HCT116 (cell line): ENCODE results near the gene CLDN34. TPM values are rescaled to one million over a fixed set of nuclear protein-coding genes. Genes with fewer than 3 reads are reported as not detected.

Source experiments
- ATAC-seq: fragments of 200-7000 bp; cut with Tn5 transposase; 2 replicates; pipeline ENCODE4 v1.9.1; 2020; ENCODE audit warnings: mild to moderate bottlenecking, moderate library complexity
- BruUV-seq: library from RNA; stranded (reverse); fragments of 400-500 nt; replicated peaks from 2 replicates; lab custom pipeline; 2021; lab: Mats Ljungman, UMichigan
- CTCF ChIA-PET: fragments of 300-600 bp; sonication (Branson Sonifier 250); formaldehyde crosslinking; loops from one replicate; lab custom pipeline; 2021; ENCODE audit warnings: antibody characterized with exemption; lab: Charles Lee
- POLR2A ChIA-PET: fragments of 300-600, 350-600 bp; sonication (Branson Sonifier 250); formaldehyde crosslinking; loops from one replicate; lab custom pipeline; 2021; ENCODE audit warnings: antibody characterized with exemption; lab: Charles Lee
- RAD21 ChIA-PET, 2 experiments: fragments of 300-600 bp; sonication (Branson Sonifier 250); formaldehyde crosslinking; loops; one replicate each; lab custom pipeline; 2023; ENCODE audit warnings: low total read pairs in 2 of 2; ENCODE audit not compliant: uncharacterized antibody in 2 of 2, unreplicated experiment in 2 of 2, low non-redundant PET in 1 of 2; lab: Charles Lee
- DNase-seq: peaks from one replicate; pipeline ENCODE4 v3.0.0-alpha.2; 2010; ENCODE audit warnings: low read depth, low spot score
- H2AFZ ChIP-seq: fragments of 200-600 bp; shearing (Covaris generic), sonication (generic); 2 replicates; pipeline ENCODE4 v1.6.1; 2017; ENCODE audit warnings: low read depth, mixed run types, mixed read lengths, antibody characterized with exemption, low read length; ENCODE audit not compliant: poor library complexity, severe bottlenecking
- H3K27ac ChIP-seq: 2 replicates; pipeline ENCODE4 v1.5.1; 2012; ENCODE audit warnings: low read depth, low read length
- H3K27me3 ChIP-seq: fragments of 200-600 bp; sonication (generic); 2 replicates; pipeline ENCODE4 v1.6.1; 2016; ENCODE audit warnings: mixed run types, low read length, mixed read lengths; ENCODE audit not compliant: insufficient read depth
- H3K36me3 ChIP-seq, 2 experiments: fragments of 200-500 bp in 1 of 2; fragments of 200-600 bp in 1 of 2; sonication (Bioruptor generic) in 1 of 2; sonication (generic) in 1 of 2; 2 replicates each; pipeline versions ENCODE4 v1.5.1 to v1.6.1; 2014 to 2016; ENCODE audit warnings: low read length in 2 of 2, inconsistent platforms in 1 of 2, mixed read lengths in 1 of 2, mixed run types in 1 of 2; ENCODE audit not compliant: insufficient read depth in 2 of 2, control insufficient read depth in 1 of 2
- H3K4me1 ChIP-seq, 2 experiments: fragments of 200-600 bp in 1 of 2; sonication (generic) in 1 of 2; 2 replicates each; pipeline versions ENCODE4 v1.5.1 to v1.6.1; 2012 to 2017; ENCODE audit warnings: low read length in 2 of 2, inconsistent platforms in 1 of 2, mild to moderate bottlenecking in 1 of 2, mixed read lengths in 1 of 2, mixed run types in 1 of 2, moderate library complexity in 1 of 2; ENCODE audit not compliant: insufficient read depth in 2 of 2, control insufficient read depth in 1 of 2
- H3K4me2 ChIP-seq: fragments of 200-600 bp; sonication (generic); 2 replicates; pipeline ENCODE4 v1.6.1; 2017; ENCODE audit warnings: mixed run types, low read length, mixed read lengths
- H3K4me3 ChIP-seq, 2 experiments: fragments of 200-600 bp in 1 of 2; sonication (generic) in 1 of 2; replicated peaks in 1 of 2; 2 replicates each; pipeline ENCODE4 v1.5.1; 2011 to 2016; ENCODE audit warnings: low read length in 2 of 2, control low read depth in 1 of 2, low read depth in 1 of 2, mild to moderate bottlenecking in 1 of 2, mixed read lengths in 1 of 2, mixed run types in 1 of 2
- H3K79me2 ChIP-seq: fragments of 200-600 bp; sonication (generic); 2 replicates; pipeline ENCODE4 v1.6.1; 2017; ENCODE audit warnings: mild to moderate bottlenecking, mixed run types, low read length, moderate library complexity, mixed read lengths; ENCODE audit not compliant: insufficient read depth
- H3K9ac ChIP-seq: fragments of 200-600 bp; sonication (generic); 2 replicates; pipeline ENCODE4 v1.6.1; 2016; ENCODE audit warnings: low read length, mixed read lengths
- H3K9me2 ChIP-seq: fragments of 200-600 bp; sonication (generic), shearing (Covaris generic); 2 replicates; pipeline ENCODE4 v1.6.1; 2017; ENCODE audit warnings: mixed run types, mild to moderate bottlenecking, moderate library complexity; ENCODE audit not compliant: insufficient read depth
- H3K9me3 ChIP-seq, 2 experiments: fragments of 200-500 bp in 1 of 2; fragments of 200-600 bp in 1 of 2; sonication (Bioruptor generic) in 1 of 2; sonication (generic) in 1 of 2; 2 replicates each; pipeline ENCODE4 v1.6.1; 2014 to 2017; ENCODE audit warnings: low read length in 2 of 2, mixed read lengths in 2 of 2, inconsistent platforms in 1 of 2, low read depth in 1 of 2, mild to moderate bottlenecking in 1 of 2, mixed run types in 1 of 2, moderate library complexity in 1 of 2; ENCODE audit not compliant: control insufficient read depth in 1 of 2, insufficient read depth in 1 of 2
- H4K20me1 ChIP-seq: fragments of 200-600 bp; sonication (generic), shearing (Covaris generic); 2 replicates; pipeline ENCODE4 v1.6.1; 2017; ENCODE audit warnings: mixed run types, mild to moderate bottlenecking, moderate library complexity; ENCODE audit not compliant: insufficient read depth
- ATF3 ChIP-seq: IDR thresholded peaks from 2 replicates; pipeline ENCODE4 v1.6.1; 2012
- CBX3 ChIP-seq: IDR thresholded peaks from 2 replicates; pipeline ENCODE4 v1.6.1; 2012; ENCODE audit warnings: low read depth
- CEBPB ChIP-seq: IDR thresholded peaks from 2 replicates; pipeline ENCODE4 v1.6.1; 2012; ENCODE audit warnings: low read depth
- EGR1 ChIP-seq: IDR thresholded peaks from 2 replicates; pipeline ENCODE4 v1.6.1; 2012; ENCODE audit warnings: low read depth
- ELF1 ChIP-seq: IDR thresholded peaks from 2 replicates; pipeline ENCODE4 v1.6.1; 2012; ENCODE audit warnings: low read depth, borderline replicate concordance
- EZH2 ChIP-seq: fragments of 200-600 bp; sonication (generic); IDR thresholded peaks from 2 replicates; pipeline ENCODE4 v1.6.1; 2017; ENCODE audit warnings: antibody characterized with exemption, mixed run types
- EZH2phosphoT487 ChIP-seq: fragments of 200-600 bp; IDR thresholded peaks from 2 replicates; pipeline ENCODE4 v1.6.1; 2018; ENCODE audit warnings: antibody characterized with exemption, borderline replicate concordance
- FOSL1 ChIP-seq: IDR thresholded peaks from 2 replicates; pipeline ENCODE4 v1.6.1; 2012; ENCODE audit warnings: low read depth
- POLR2A ChIP-seq: IDR thresholded peaks from 2 replicates; pipeline ENCODE4 v1.7.0; 2011; ENCODE audit warnings: borderline replicate concordance; ENCODE audit not compliant: insufficient read depth, insufficient read length; ENCODE audit errors: extremely low read depth
- RAD21 ChIP-seq: IDR thresholded peaks from 2 replicates; pipeline ENCODE4 v1.6.1; 2012; ENCODE audit warnings: low read depth, mild to moderate bottlenecking
- REST ChIP-seq: IDR thresholded peaks from 2 replicates; pipeline ENCODE4 v1.6.1; 2012; ENCODE audit warnings: low read depth
- SP1 ChIP-seq: IDR thresholded peaks from 2 replicates; pipeline ENCODE4 v1.6.1; 2012; ENCODE audit warnings: low read depth
- SRF ChIP-seq: IDR thresholded peaks from 2 replicates; pipeline ENCODE4 v1.6.1; 2012; ENCODE audit warnings: low read depth
- TCF7L2 ChIP-seq: IDR thresholded peaks from 2 replicates; pipeline ENCODE4 v1.7.0; 2011; ENCODE audit warnings: borderline replicate concordance, inconsistent platforms; ENCODE audit not compliant: insufficient read depth, insufficient read length; ENCODE audit errors: extremely low read depth
- ZBTB33 ChIP-seq: IDR thresholded peaks from 2 replicates; pipeline ENCODE4 v1.6.1; 2011; ENCODE audit warnings: mild to moderate bottlenecking, low read length, moderate library complexity; ENCODE audit not compliant: insufficient replicate concordance; ENCODE audit errors: extremely low read depth
- ZFX ChIP-seq: fragments of 450-650 bp; IDR thresholded peaks from 2 replicates; pipeline ENCODE4 v1.6.1; 2017
- ZNF274 ChIP-seq: fragments of 200-500 bp; sonication (Bioruptor generic); IDR thresholded peaks from 2 replicates; pipeline ENCODE4 v1.6.1; 2014; ENCODE audit warnings: mild to moderate bottlenecking, low read depth, low read length, inconsistent platforms
- intact Hi-C: fragments of 100-400 bp; cut with micrococcal nuclease; formaldehyde crosslinking; loops from 2 replicates; pipeline ENCODE4 v1.10.0; 2022
- total RNA-seq: library from RNA; stranded (reverse); gene quantifications from one replicate; pipeline ENCODE4 v1.2.1, GENCODE V29; 2021; ENCODE audit not compliant: unreplicated experiment

Gene CLDN34
- total RNA-seq, 1 experiment from 2014 or later = not detected

GRCh38 chrX:10007621-10008020 is 40.5 kb downstream of the CLDN34 start:
- Histone ChIP-seq H3K9me3 (no peaks in the 10 kb centered on the region), H3K9me2 (no peaks in the 10 kb centered on the region), H3K27me3 (no peaks in the 10 kb centered on the region), H3K79me2 (no peaks in the 10 kb centered on the region), H4K20me1 (no peaks in the 10 kb centered on the region), H3K4me1 (no peaks in the 10 kb centered on the region), H3K36me3 (no peaks in the 10 kb centered on the region), H3K4me3 (no peak overlapping the region), H3K4me2 (no peak overlapping the region), H2AFZ (no peak overlapping the region), H3K9ac (no peak overlapping the region), H3K27ac (no peak overlapping the region)
- RAD21 ChIA-PET = no interaction called here
- ATAC-seq = no peak
- POLR2A ChIA-PET = no interaction called here
- TF ChIP-seq ZFX (no peak), ZNF274 (no peak), ATF3 (no peak), FOSL1 (no peak), EZH2phosphoT487 (no peak), SP1 (no peak), RAD21 (no peak), CEBPB (no peak), ELF1 (no peak), EZH2 (no peak), CBX3 (no peak), EGR1 (no peak)
- intact Hi-C loops = no loop called here
- CTCF ChIA-PET = no interaction called here
- DNase-seq = no peak
- BruUV-seq = no TSS peak

GRCh38 chrX:10008483-10009056 is 41.4 kb downstream of the CLDN34 start:
- Histone ChIP-seq H3K4me3 (no peak overlapping the region), H3K4me2 (no peak overlapping the region), H3K27ac (no peak overlapping the region), H3K36me3 (no peaks in the 10 kb centered on the region), H3K4me1 (no peaks in the 10 kb centered on the region), H3K27me3 (no peaks in the 10 kb centered on the region), H2AFZ (no peak overlapping the region), H3K9me2 (no peaks in the 10 kb centered on the region), H3K79me2 (no peaks in the 10 kb centered on the region), H4K20me1 (no peaks in the 10 kb centered on the region), H3K9ac (no peak overlapping the region), H3K9me3 (no peaks in the 10 kb centered on the region)
- ChIA-PET CTCF (no interaction called here), POLR2A (no interaction called here), RAD21 (no interaction called here)
- BruUV-seq = no TSS peak
- intact Hi-C loops = no loop called here
- ATAC-seq (no peak), DNase-seq (no peak)
- TF ChIP-seq ZBTB33 (no peak), POLR2A (no peak), ZFX (no peak), EGR1 (no peak), TCF7L2 (no peak), REST (no peak), CBX3 (no peak), SRF (no peak), EZH2 (no peak)
